GM12878 (cell line): ENCODE results near the gene TSHZ3. TPM values are rescaled to one million over a fixed set of nuclear protein-coding genes. Genes with fewer than 3 reads are reported as not detected.

Experiments used
- ATAC-seq: fragments of 200-7000 bp; cut with Tn5 transposase; 3 replicates; pipeline ENCODE4 v1.9.1; 2020; ENCODE audit warnings: mild to moderate bottlenecking, moderate library complexity
- BruUV-seq: library from RNA; stranded (reverse); fragments of 400-500 nt; replicated peaks from 2 replicates; lab custom pipeline; 2021; lab: Mats Ljungman, UMichigan
- CTCF ChIA-PET: fragments of 300-600 bp; sonication (Branson Sonifier 250); formaldehyde crosslinking; extraction: SDS; loops from one replicate; lab custom pipeline; 2021; ENCODE audit warnings: inconsistent platforms; lab: Yijun Ruan, JAX
- POLR2A ChIA-PET: fragments of 350-600 bp; formaldehyde crosslinking; extraction: SDS; loops from one replicate; lab custom pipeline; 2021; ENCODE audit warnings: inconsistent platforms; lab: Charles Lee
- RAD21 ChIA-PET: fragments of 300-600 bp; sonication (Branson Sonifier 250); formaldehyde crosslinking; loops from one replicate; lab custom pipeline; 2023; ENCODE audit warnings: antibody characterized with exemption; ENCODE audit not compliant: unreplicated experiment; lab: Charles Lee
- SMC1A ChIA-PET: fragments of 300-600 bp; sonication (Branson Sonifier 250); formaldehyde crosslinking; loops from one replicate; lab custom pipeline; 2023; ENCODE audit not compliant: unreplicated experiment, uncharacterized antibody; lab: Charles Lee
- DNase-seq: peaks from one replicate; pipeline ENCODE4 v3.0.0-alpha.2; 2011; ENCODE audit warnings: low read depth, low spot score
- FAIRE-seq: peaks from 3 replicates; lab custom pipeline; 2011; peaks lifted over from hg19 to GRCh38; lab: Jason Lieb, UNC
- H2AFZ ChIP-seq: 2 replicates; pipeline ENCODE4 v1.6.0; 2011; ENCODE audit warnings: low read depth, low read length, control low read depth; ENCODE audit not compliant: control insufficient read depth
- H3K27ac ChIP-seq: 2 replicates; pipeline ENCODE4 v1.5.1; 2011; ENCODE audit warnings: control low read depth; ENCODE audit not compliant: control insufficient read depth, insufficient read depth
- H3K27me3 ChIP-seq, 2 experiments: replicated peaks in 1 of 2; 2 replicates each; pipeline versions ENCODE4 v1.6.0 to v1.6.1; 2011; ENCODE audit warnings: low read length in 1 of 2; ENCODE audit not compliant: control insufficient read depth in 2 of 2, insufficient read depth in 2 of 2
- H3K36me3 ChIP-seq, 2 experiments: 2 replicates each; pipeline ENCODE4 v1.5.1; 2011; ENCODE audit warnings: low read length in 1 of 2; ENCODE audit not compliant: control insufficient read depth in 2 of 2, insufficient read depth in 2 of 2
- H3K4me1 ChIP-seq: 2 replicates; pipeline ENCODE4 v1.6.1; 2011; ENCODE audit warnings: mild to moderate bottlenecking, low read length, moderate library complexity, mixed read lengths; ENCODE audit not compliant: control insufficient read depth, insufficient read depth
- H3K4me2 ChIP-seq: 2 replicates; pipeline ENCODE4 v1.6.0; 2011; ENCODE audit warnings: control low read depth; ENCODE audit not compliant: control insufficient read depth, insufficient read depth
- H3K4me3 ChIP-seq: fragments of 200-600 bp; sonication (generic); 2 replicates; pipeline ENCODE4 v1.5.1; 2016
- H3K79me2 ChIP-seq: 2 replicates; pipeline ENCODE4 v1.6.0; 2011; ENCODE audit warnings: low read length; ENCODE audit not compliant: control insufficient read depth, insufficient read depth
- H3K9ac ChIP-seq: 2 replicates; pipeline ENCODE4 v1.8.0; 2011; ENCODE audit warnings: low read length, control low read depth, mixed read lengths; ENCODE audit not compliant: control insufficient read depth, insufficient read depth
- H3K9me3 ChIP-seq: replicated peaks from 3 replicates; pipeline ENCODE4 v1.5.1; 2011; ENCODE audit warnings: mild to moderate bottlenecking, low read length; ENCODE audit not compliant: control insufficient read depth, insufficient read depth
- H4K20me1 ChIP-seq: 2 replicates; pipeline ENCODE4 v1.6.0; 2011; ENCODE audit not compliant: control insufficient read depth, insufficient read depth
- BMI1 ChIP-seq: fragments of 450-650 bp; IDR thresholded peaks from 2 replicates; pipeline ENCODE4 v1.6.1; 2016; ENCODE audit warnings: mild to moderate bottlenecking, moderate library complexity, borderline replicate concordance
- CREM ChIP-seq: IDR thresholded peaks from 2 replicates; pipeline ENCODE4 v1.6.1; 2014; ENCODE audit warnings: antibody characterized with exemption, low read depth
- HDAC2 ChIP-seq: fragments of 200-600 bp; sonication (generic); IDR thresholded peaks from 2 replicates; pipeline ENCODE4 v1.6.1; 2017
- MXI1 ChIP-seq: fragments of 150-350 bp; IDR thresholded peaks from 2 replicates; pipeline ENCODE4 v1.6.1; 2011; ENCODE audit warnings: low read depth, mild to moderate bottlenecking, inconsistent platforms, low read length, improper control_type of control experiment
- PML ChIP-seq: IDR thresholded peaks from 2 replicates; pipeline ENCODE4 v1.6.1; 2012; ENCODE audit warnings: low read length, inconsistent platforms
- RAD21 ChIP-seq: IDR thresholded peaks from 2 replicates; pipeline ENCODE4 v1.6.1; 2011; ENCODE audit warnings: mild to moderate bottlenecking, low read depth, low read length, moderate library complexity; ENCODE audit not compliant: insufficient read depth
- SP1 ChIP-seq: IDR thresholded peaks from one replicate; pipeline ENCODE4 v1.6.1; 2011; ENCODE audit warnings: low read depth, low read length
- TAF1 ChIP-seq: IDR thresholded peaks from 2 replicates; pipeline ENCODE4 v1.6.1; 2011; ENCODE audit warnings: mild to moderate bottlenecking, low read depth, low read length, borderline replicate concordance
- TARDBP ChIP-seq: IDR thresholded peaks from 2 replicates; pipeline ENCODE4 v1.6.1; 2016; ENCODE audit warnings: borderline replicate concordance
- TCF7 ChIP-seq: IDR thresholded peaks from 2 replicates; pipeline ENCODE4 v1.6.1; 2014; ENCODE audit warnings: antibody characterized with exemption, borderline replicate concordance
- USF2 ChIP-seq: IDR thresholded peaks from 2 replicates; pipeline ENCODE4 v1.6.1; 2011; ENCODE audit warnings: low read depth, low read length, improper control_type of control experiment, borderline replicate concordance
- YBX1 ChIP-seq: fragments of 450-650 bp; IDR thresholded peaks from 2 replicates; pipeline ENCODE4 v1.6.1; 2016; ENCODE audit warnings: antibody characterized with exemption
- ZNF207 ChIP-seq: fragments of 450-650 bp; IDR thresholded peaks from 2 replicates; pipeline ENCODE4 v1.6.1; 2014; ENCODE audit warnings: antibody characterized with exemption, mild to moderate bottlenecking, borderline replicate concordance
- ZNF274 ChIP-seq: IDR thresholded peaks from one replicate; pipeline ENCODE4 v1.8.0; 2011; ENCODE audit not compliant: insufficient read length, insufficient read depth
- WGBS: methylation state at CpG from one replicate; pipeline ENCODE4 v1.1.6; 2016; ENCODE audit warnings: low lambda C conversion rate; ENCODE audit not compliant: insufficient replicate concordance, insufficient coverage; ENCODE audit errors: missing lambda C conversion rate; 5-methylcytosine and 5-hydroxymethylcytosine counted together
- in situ Hi-C: fragments of 300-500 bp; cut with MboI; formaldehyde crosslinking; loops from 9 replicates; pipeline ENCODE4 v1.14.3; 2018; ENCODE audit warnings: mixed read lengths
- intact Hi-C: fragments of 100-400 bp; cut with micrococcal nuclease; formaldehyde crosslinking; loops from one replicate; pipeline ENCODE4 v1.14.2; 2022; ENCODE audit not compliant: unreplicated experiment
- polyA plus RNA-seq, 11 experiments: library from polyadenylated mRNA; depleted of rRNA in 4 of 11; unstranded in 6 of 11; stranded (reverse) in 5 of 11; fragments of >200 nt; fragmentation: Nextera tagmentation in 4 of 11; fragmentation: Illumina TruSeq in 1 of 11; extraction: Ambion mirVana in 4 of 11; extraction: Trizol in 1 of 11; gene quantifications; 1 replicate in 1 of 11; 2 replicates in 10 of 11; pipeline versions ENCODE4 v1.2.1 to v1.2.3, GENCODE V29; 2011 to 2016; ENCODE audit warnings: inconsistent platforms in 2 of 11, missing spikeins in 2 of 11, low read depth in 1 of 11
- total RNA-seq, 4 experiments: library from RNA; depleted of rRNA in 3 of 4; stranded (reverse); fragments of >200 nt in 3 of 4; fragmentation: Illumina TruSeq in 1 of 4; extraction: Trizol in 1 of 4; gene quantifications; 2 replicates each; pipeline versions ENCODE4 v1.2.1 to v1.2.3, GENCODE V29; 2013 to 2021

TSHZ3 gene
- total and polyA plus RNA-seq, 10 of the 15 experiments (the other 5 are each of a cell fraction or from before 2014, with no cell fraction given) = 0.23 TPM; not detected in 9

- Histone ChIP-seq H3K36me3 (no peaks in the 10 kb centered on the region), H3K4me2 (no peak overlapping the region), H3K4me3 (no peak overlapping the region), H3K9me3 (no peaks in the 10 kb centered on the region; the same call in 2 of the 3 replicates), H3K27me3 (no peaks in the 10 kb centered on the region; a peak in 1 of 4 replicates), H3K4me1 (no peaks in the 10 kb centered on the region), H3K79me2 (no peaks in the 10 kb centered on the region), H4K20me1 (no peaks in the 10 kb centered on the region), H2AFZ (no peak overlapping the region), H3K9ac (no peak overlapping the region), H3K27ac (no peak overlapping the region)
- TF ChIP-seq TCF7 (no peak), TAF1 (no peak), BMI1 (no peak), YBX1 (no peak), MXI1 (no peak), TARDBP (no peak), ZNF207 (no peak), CREM (no peak), SP1 (no peak), ZNF274 (no peak), USF2 (no peak), RAD21 (no peak), HDAC2 (no peak), PML (no peak)
- DNase-seq (no peak), ATAC-seq (no peak), FAIRE-seq (no peak)
- ChIA-PET RAD21 (no interaction called here), CTCF (no interaction called here), POLR2A (no interaction called here), SMC1A (no interaction called here)
- WGBS = 38% methylated on average over 30 of the region's 61 CpGs
- intact Hi-C loops (no loop called here), in situ Hi-C loops (no loop called here)
- BruUV-seq = no TSS peak
These were observed 616 bp downstream of the TSHZ3 start for GRCh38 chr19:31348481-31349159.
